Mesothelial cell of epicardium (in vitro differentiated cells): ENCODE measurements around the gene FEM1C. TPM values are rescaled to one million over a fixed set of nuclear protein-coding genes. Genes with fewer than 3 reads are reported as not detected.

Experiments
- DNase-seq, 2 experiments: peaks; one replicate each; pipeline ENCODE4 v3.0.0; 2021; ENCODE audit warnings: low spot score in 2 of 2; ENCODE audit not compliant: unreplicated experiment in 2 of 2
- H3K27ac Mint-ChIP-seq: 2 replicates; pipeline ENCODE4 v1.8.0; 2021; ENCODE audit warnings: mixed read lengths
- H3K27me3 Mint-ChIP-seq: 2 replicates; pipeline ENCODE4 v1.8.0; 2021; ENCODE audit warnings: low read depth, mixed read lengths
- H3K36me3 Mint-ChIP-seq: 2 replicates; pipeline ENCODE4 v1.8.0; 2021; ENCODE audit warnings: mixed read lengths
- H3K4me1 Mint-ChIP-seq: 2 replicates; pipeline ENCODE4 v1.8.0; 2021; ENCODE audit warnings: mixed read lengths
- H3K4me3 Mint-ChIP-seq: 2 replicates; pipeline ENCODE4 v1.8.0; 2021; ENCODE audit warnings: mild to moderate bottlenecking, moderate library complexity, mixed read lengths
- H3K9me3 Mint-ChIP-seq: 2 replicates; pipeline ENCODE4 v1.8.0; 2021; ENCODE audit warnings: mixed read lengths
- CTCF ChIP-seq: fragments of 200-600 bp; sonication (generic); IDR thresholded peaks from one replicate; pipeline ENCODE4 v1.5.0; 2021; ENCODE audit warnings: antibody characterized with exemption; ENCODE audit not compliant: unreplicated experiment
- total RNA-seq: library from RNA; stranded (reverse); gene quantifications from 3 replicates; pipeline ENCODE4 v1.2.1, GENCODE V29; 2021

The FEM1C gene
- total RNA-seq, 1 donor from 2014 or later = 15.5 TPM

GRCh38 chr5:115542651-115543364 is 1.8 kb downstream of the FEM1C start:
- Mint-ChIP-seq H3K27ac (peak overlapping the region; percentile 99), H3K27me3 (no peaks in the 10 kb centered on the region), H3K4me3 (peak overlapping the region; percentile 96), H3K9me3 (no peaks in the 10 kb centered on the region), H3K4me1 (peaks cover 46% of the 10 kb centered on the region), H3K36me3 (peaks cover 26% of the 10 kb centered on the region)
- no peak for TF ChIP-seq CTCF
- no peak for DNase-seq

- Mint-ChIP-seq H3K9me3 (peaks cover 3% of the 10 kb centered on the region), H3K4me1 (peaks cover 48% of the 10 kb centered on the region), H3K27me3 (no peaks in the 10 kb centered on the region), H3K4me3 (peak overlapping the region; percentile 96), H3K27ac (peak overlapping the region; percentile 99), H3K36me3 (peaks cover 29% of the 10 kb centered on the region)
- TF ChIP-seq CTCF = no peak
- no peak for DNase-seq
Measured at GRCh38 chr5:115542086-115542485, 2.5 kb downstream of the FEM1C start.

GRCh38 chr5:115541611-115542010 is 3.0 kb downstream of the FEM1C start:
- peak overlapping the region; percentile 96 for H3K4me3 Mint-ChIP-seq
- no peak for TF ChIP-seq CTCF
- peaks cover 34% of the 10 kb centered on the region for H3K36me3 Mint-ChIP-seq
- peak overlapping the region; percentile 99 for H3K27ac Mint-ChIP-seq
- peaks cover 7% of the 10 kb centered on the region for H3K9me3 Mint-ChIP-seq
- H3K4me1 Mint-ChIP-seq = peaks cover 51% of the 10 kb centered on the region
- no peak for DNase-seq
- no peaks in the 10 kb centered on the region for H3K27me3 Mint-ChIP-seq

- peaks cover 49% of the 10 kb centered on the region for H3K36me3 Mint-ChIP-seq
- no peak overlapping the region for H3K27ac Mint-ChIP-seq
- no peak for TF ChIP-seq CTCF
- peaks cover 20% of the 10 kb centered on the region for H3K9me3 Mint-ChIP-seq
- no peak for DNase-seq
- H3K4me3 Mint-ChIP-seq = no peak overlapping the region
- peaks cover 49% of the 10 kb centered on the region for H3K4me1 Mint-ChIP-seq
- H3K27me3 Mint-ChIP-seq = no peaks in the 10 kb centered on the region
Measured at GRCh38 chr5:115535479-115536035, 9.0 kb downstream of the FEM1C start.

GRCh38 chr5:115532517-115532916 is 12.1 kb downstream of the FEM1C start:
- Mint-ChIP-seq H3K9me3 (peaks cover 20% of the 10 kb centered on the region), H3K36me3 (peaks cover 30% of the 10 kb centered on the region), H3K4me1 (peaks cover 43% of the 10 kb centered on the region), H3K27me3 (no peaks in the 10 kb centered on the region), H3K27ac (peak overlapping the region; percentile 40), H3K4me3 (no peak overlapping the region)
- no peak for TF ChIP-seq CTCF
- DNase-seq = no peak
